K562 (cell line): ENCODE measurements around the gene RUNX3. TPM values are rescaled to one million over a fixed set of nuclear protein-coding genes. Genes with fewer than 3 reads are reported as not detected.

Source experiments
- ARHGAP35 ChIP-seq: fragments of 450-650 bp; IDR thresholded peaks from 2 replicates; pipeline ENCODE4 v1.6.1; 2018; ENCODE audit not compliant: partially characterized antibody
- ARID1B ChIP-seq: fragments of 450-650 bp; IDR thresholded peaks from 2 replicates; pipeline ENCODE4 v1.6.1; 2016; ENCODE audit warnings: antibody characterized with exemption, mild to moderate bottlenecking, inconsistent platforms
- BACH1 ChIP-seq: fragments of 200-800 bp; sonication (Bioruptor generic); IDR thresholded peaks from 2 replicates; pipeline ENCODE4 v1.6.1; 2016; ENCODE audit warnings: missing genetic modification characterization, missing compliant biosample characterization
- BCOR ChIP-seq: fragments of 450-650 bp; IDR thresholded peaks from 2 replicates; pipeline ENCODE4 v1.6.1; 2016
- BRD9 ChIP-seq: fragments of 450-650 bp; IDR thresholded peaks from 2 replicates; pipeline ENCODE4 v1.6.1; 2018; ENCODE audit warnings: low read depth; ENCODE audit not compliant: partially characterized antibody
- CBFA2T3 ChIP-seq: fragments of 450-650 bp; IDR thresholded peaks from 2 replicates; pipeline ENCODE4 v1.6.1; 2017
- CC2D1A ChIP-seq: fragments of 450-650 bp; IDR thresholded peaks from 2 replicates; pipeline ENCODE4 v1.6.1; 2017; ENCODE audit warnings: mild to moderate bottlenecking
- ESRRA ChIP-seq: fragments of 450-650 bp; IDR thresholded peaks from 2 replicates; pipeline ENCODE4 v1.6.1; 2014; ENCODE audit warnings: low read depth, mild to moderate bottlenecking, moderate library complexity, borderline replicate concordance
- ETS2 ChIP-seq: IDR thresholded peaks from 2 replicates; pipeline ENCODE4 v1.6.1; 2016; ENCODE audit warnings: borderline replicate concordance, missing genetic modification characterization, mild to moderate bottlenecking, moderate library complexity, missing compliant biosample characterization; ENCODE audit not compliant: poor library complexity, severe bottlenecking
- FOSL1 ChIP-seq: fragments of 200-800 bp; sonication (Bioruptor generic); conservative IDR thresholded peaks from 2 replicates; pipeline ENCODE4 v1.6.1; 2016; ENCODE audit warnings: missing genetic modification characterization, missing compliant biosample characterization
- KDM2B ChIP-seq: fragments of 250-450 bp; sonication (Bioruptor Pico); IDR thresholded peaks from 2 replicates; pipeline ENCODE4 v1.8.0; 2021; ENCODE audit warnings: mild to moderate bottlenecking, moderate library complexity
- L3MBTL2 ChIP-seq: fragments of 450-650 bp; IDR thresholded peaks from 2 replicates; pipeline ENCODE4 v1.6.1; 2016; ENCODE audit warnings: mild to moderate bottlenecking, moderate library complexity
- MAFF ChIP-seq: IDR thresholded peaks from 2 replicates; pipeline ENCODE4 v1.6.1; 2012; ENCODE audit warnings: low read length, improper control_type of control experiment
- MYNN ChIP-seq, 2 experiments: sonication (generic); formaldehyde crosslinking in 1 of 2; IDR thresholded peaks; 2 replicates each; pipeline versions ENCODE4 v1.5.0 to v1.6.1; 2016 to 2020; ENCODE audit warnings: antibody characterized with exemption in 1 of 2, missing genetic modification reagents in 1 of 2
- NFE2L1 ChIP-seq: fragments of 450-650 bp; IDR thresholded peaks from 2 replicates; pipeline ENCODE4 v1.6.1; 2016; ENCODE audit warnings: missing genetic modification characterization, low read depth, mild to moderate bottlenecking, missing compliant biosample characterization, moderate library complexity, borderline replicate concordance
- NUFIP1 ChIP-seq: fragments of 450-650 bp; IDR thresholded peaks from 2 replicates; pipeline ENCODE4 v1.6.1; 2018; ENCODE audit not compliant: partially characterized antibody
- PHF8 ChIP-seq: fragments of 200-600 bp; sonication (generic); IDR thresholded peaks from 2 replicates; pipeline ENCODE4 v1.6.1; 2012; ENCODE audit warnings: mixed run types, mild to moderate bottlenecking, inconsistent platforms, low read length, moderate library complexity, borderline replicate concordance
- RCOR1 ChIP-seq, 2 experiments: IDR thresholded peaks; 2 replicates each; pipeline ENCODE4 v1.6.1; 2012; ENCODE audit warnings: low read depth in 2 of 2, low read length in 2 of 2, borderline replicate concordance in 1 of 2, improper control_type of control experiment in 1 of 2
- TFAM ChIP-seq: fragments of 250-450 bp; sonication (Bioruptor Pico); conservative IDR thresholded peaks from 2 replicates; pipeline ENCODE4 v1.5.0; 2021; ENCODE audit warnings: mild to moderate bottlenecking, moderate library complexity
- TRIM24 ChIP-seq, 2 experiments: fragments of 450-650 bp; IDR thresholded peaks; 2 replicates each; pipeline ENCODE4 v1.6.1; 2016
- TSC22D4 ChIP-seq: fragments of 450-650 bp; IDR thresholded peaks from 2 replicates; pipeline ENCODE4 v1.6.1; 2016; ENCODE audit warnings: missing genetic modification characterization, missing biosample characterization, control low read depth
- TSHZ1 ChIP-seq: fragments of 250-450 bp; sonication (Bioruptor Pico); IDR thresholded peaks from 2 replicates; pipeline ENCODE4 v1.4.0; 2020; ENCODE audit warnings: mild to moderate bottlenecking, moderate library complexity
- ZKSCAN8 ChIP-seq: fragments of 200-800 bp; sonication (Bioruptor generic); IDR thresholded peaks from 2 replicates; pipeline ENCODE4 v1.6.1; 2016; ENCODE audit warnings: missing genetic modification characterization, missing compliant biosample characterization
- ZNF583 ChIP-seq: fragments of 250-450 bp; sonication (Bioruptor Pico); IDR thresholded peaks from 2 replicates; pipeline ENCODE4 v1.4.0; 2020
- ZNF696 ChIP-seq: fragments of 250-450 bp; sonication (Bioruptor Pico); conservative IDR thresholded peaks from 2 replicates; pipeline ENCODE4 v1.4.0; 2020; ENCODE audit warnings: mild to moderate bottlenecking, moderate library complexity
- polyA plus RNA-seq, 8 experiments: library from polyadenylated mRNA; depleted of rRNA in 4 of 8; stranded (reverse) in 5 of 8; unstranded in 3 of 8; fragments of >200 nt; fragmentation: Nextera tagmentation in 2 of 8; fragmentation: Illumina TruSeq in 1 of 8; extraction: Ambion mirVana in 2 of 8; extraction: Trizol in 1 of 8; gene quantifications; 2 replicates each; pipeline versions ENCODE4 v1.2.1 to v1.2.3, GENCODE V29; 2011 to 2014; ENCODE audit warnings: inconsistent platforms in 1 of 8, missing spikeins in 1 of 8
- total RNA-seq, 7 experiments: library from RNA; depleted of rRNA in 6 of 7; stranded (reverse); fragments of >200 nt in 6 of 7; fragmentation: Illumina TruSeq in 2 of 7; extraction: Trizol in 2 of 7; gene quantifications; 2 replicates each; pipeline versions ENCODE4 v1.2.1 to v1.2.3, GENCODE V29; 2011 to 2021; ENCODE audit warnings: low replicate concordance in 1 of 7
- TF ChIP-seq, protein P1 (sequence below), 3 experiments: IDR thresholded peaks in 2 of 3; conservative IDR thresholded peaks in 1 of 3; 2 replicates each; pipeline ENCODE4 v1.5.1; 2011 to 2012; ENCODE audit warnings: low read length in 3 of 3, mild to moderate bottlenecking in 3 of 3, control low read depth in 2 of 3, improper control_type of control experiment in 1 of 3, inconsistent platforms in 1 of 3, low read depth in 1 of 3, mixed read lengths in 1 of 3, moderate library complexity in 1 of 3; ENCODE audit not compliant: insufficient read depth in 2 of 3

RUNX3 gene
- total and polyA plus RNA-seq, 9 of the 15 experiments (the other 6 are each of a cell fraction or from before 2014, with no cell fraction given), result 0.01 to 0.64 (median 0.09) TPM

GRCh38 chr1:24952413-24952841 lies 22.4 kb upstream of the RUNX3 start (continued):
- TF ChIP-seq TSHZ1 (no peak), TRIM24 (IDR thresholded peaks at IDR 0.05) (no peak), BRD9 (no peak), CC2D1A (peak; percentile 27; the same call in 1 of the 2 replicates), BCOR (0 out of 2 replicates have a peak, but pooled peaks have one; percentile 31), MYNN (IDR thresholded peaks at IDR 0.05) (no peak), MYNN (CRISPR knock-in tag; IDR thresholded peaks at IDR 0.05) (no peak), PHF8 (no peak), BACH1 (no peak; the same call in 1 of the 2 replicates), TFAM (no peak), KDM2B (no peak), ARHGAP35 (no peak), TSC22D4 (tag) (no peak), ZNF696 (no peak), ZNF583 (no peak), FOSL1 (tag) (peak; percentile 84), ETS2 (tag) (no peak), ESRRA (peak; percentile 98), NFE2L1 (tag) (no peak), ARID1B (peak; percentile 43; the same call in 1 of the 2 replicates), ZKSCAN8 (CRISPR knock-in tag) (no peak; the same call in 1 of the 2 replicates), CBFA2T3 (peak; percentile 33; the same call in 1 of the 2 replicates), NUFIP1 (no peak), RCOR1 (IDR thresholded peaks at IDR 0.05; ENCODE audit: borderline replicate concordance in 1 of 2, low read depth in 2 of 2, low read length in 2 of 2) (peak in 1 of 2 experiments; percentile 49; a peak in 1 of 4 replicates), L3MBTL2 (peak; percentile 89), MAFF (no peak)
- TF ChIP-seq, protein P1, sequence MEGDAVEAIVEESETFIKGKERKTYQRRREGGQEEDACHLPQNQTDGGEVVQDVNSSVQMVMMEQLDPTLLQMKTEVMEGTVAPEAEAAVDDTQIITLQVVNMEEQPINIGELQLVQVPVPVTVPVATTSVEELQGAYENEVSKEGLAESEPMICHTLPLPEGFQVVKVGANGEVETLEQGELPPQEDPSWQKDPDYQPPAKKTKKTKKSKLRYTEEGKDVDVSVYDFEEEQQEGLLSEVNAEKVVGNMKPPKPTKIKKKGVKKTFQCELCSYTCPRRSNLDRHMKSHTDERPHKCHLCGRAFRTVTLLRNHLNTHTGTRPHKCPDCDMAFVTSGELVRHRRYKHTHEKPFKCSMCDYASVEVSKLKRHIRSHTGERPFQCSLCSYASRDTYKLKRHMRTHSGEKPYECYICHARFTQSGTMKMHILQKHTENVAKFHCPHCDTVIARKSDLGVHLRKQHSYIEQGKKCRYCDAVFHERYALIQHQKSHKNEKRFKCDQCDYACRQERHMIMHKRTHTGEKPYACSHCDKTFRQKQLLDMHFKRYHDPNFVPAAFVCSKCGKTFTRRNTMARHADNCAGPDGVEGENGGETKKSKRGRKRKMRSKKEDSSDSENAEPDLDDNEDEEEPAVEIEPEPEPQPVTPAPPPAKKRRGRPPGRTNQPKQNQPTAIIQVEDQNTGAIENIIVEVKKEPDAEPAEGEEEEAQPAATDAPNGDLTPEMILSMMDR (IDR thresholded peaks at IDR 0.05 in 2 of 3, conservative IDR thresholded peaks at IDR 0.05 in 1 of 3; ENCODE audit: insufficient read depth in 2 of 3, low read depth in 1 of 3, low read length in 3 of 3), result peak in 1 of 3 experiments; percentile 17; a peak in 1 of 6 replicates
